Measurements from ENCODE around the gene ASAP2.

- TF ChIP-seq CTCF (IDR thresholded peaks at IDR 0.05; ENCODE audit: low read length), result no peak
- TF ChIP-seq EZH2 (optimal IDR thresholded peaks at IDR 0.05; ENCODE audit: low read depth, low read length), result no peak
- no peak for TF ChIP-seq EZH2phosphoT487 (IDR thresholded peaks at IDR 0.05; ENCODE audit: low read length)
These were observed 28.1 kb downstream of the ASAP2 start for GRCh38 chr2:9234680-9235146.
